ENCODE results near the gene SATB1.

Gene SATB1

DNA sequence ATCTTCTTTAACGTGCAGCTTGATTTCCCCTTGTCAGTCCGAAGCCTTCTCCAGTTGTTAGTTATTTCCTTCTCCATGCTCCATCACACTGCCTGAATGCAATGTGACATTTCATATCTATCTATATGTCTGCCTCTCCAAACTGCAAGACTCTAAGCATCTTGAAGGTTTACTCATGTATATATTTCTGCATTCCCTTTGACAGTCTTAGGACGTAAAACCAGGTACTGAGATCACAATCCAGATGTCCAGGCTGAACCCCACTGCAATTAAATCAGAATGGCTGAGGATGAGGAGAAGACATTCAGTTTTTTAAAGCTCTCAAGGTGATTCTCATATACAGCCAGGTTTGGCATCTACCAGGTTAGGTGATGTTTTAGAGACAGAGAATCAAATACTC lies 6.1 kb upstream of the SATB1 start:
- DNase-seq (ENCODE audit: low read depth), result no peak

GRCh38 chr3:18428991-18429745 lies 4.0 kb upstream of the SATB1 start:
- DNase-seq (ENCODE audit: low read depth), result no peak

DNA sequence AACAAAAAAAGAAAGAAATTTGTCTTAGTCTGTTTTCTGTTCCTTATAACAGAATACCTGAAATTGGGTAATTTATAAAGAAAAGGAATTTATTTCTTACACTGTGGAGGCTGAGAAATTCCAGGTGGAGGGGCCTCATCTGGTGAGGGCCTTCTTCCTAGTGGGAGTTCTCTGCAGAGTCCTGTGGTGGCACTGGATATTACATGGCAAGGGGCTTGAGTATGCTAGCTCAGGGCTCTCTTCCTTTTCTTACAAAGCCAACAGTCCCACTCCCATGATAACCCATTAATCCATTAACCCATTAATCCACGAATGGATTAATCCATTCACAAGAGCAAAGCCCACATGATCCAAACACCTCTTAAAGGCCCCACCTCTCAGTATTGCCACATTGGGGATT lies 2.9 kb upstream of the SATB1 start:
- no peak for DNase-seq (ENCODE audit: low read depth)

GRCh38 chr3:18426597-18427193 lies 1.6 kb upstream of the SATB1 start:
- DNase-seq (ENCODE audit: low read depth), result no peak

DNA sequence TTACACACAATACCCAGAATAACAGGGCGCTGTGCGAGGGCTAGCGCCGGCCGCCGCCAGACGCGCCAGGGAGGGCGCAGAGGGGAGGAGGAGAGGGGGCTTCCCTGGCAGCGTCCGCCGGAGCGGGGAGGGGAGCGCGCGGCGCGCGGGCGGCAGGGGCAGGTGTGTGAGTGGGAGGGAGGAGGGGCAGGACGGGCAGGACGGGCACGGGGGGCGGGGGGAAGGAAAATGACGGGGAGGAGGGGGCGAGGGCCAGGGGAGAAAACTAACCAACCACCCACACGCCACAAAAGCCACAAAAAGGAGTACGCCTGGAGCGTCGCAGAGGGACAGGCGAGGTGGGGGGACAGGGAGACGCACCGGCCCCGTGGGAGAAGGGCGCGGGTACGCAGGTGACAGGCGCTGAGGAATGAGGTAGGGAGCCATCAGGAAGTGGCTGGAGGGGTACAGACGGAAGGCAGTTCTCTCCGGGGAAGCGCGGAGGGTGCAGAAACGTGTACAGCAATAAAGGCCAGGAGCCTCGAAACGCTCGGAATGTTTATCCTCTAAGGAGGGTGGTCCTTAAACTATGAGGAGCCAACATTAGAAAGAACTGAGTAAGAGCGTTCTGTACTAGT lies 610 bp upstream of the SATB1 start:
- no peak for DNase-seq (ENCODE audit: low read depth)

GRCh38 chr3:18424213-18424728 lies 868 bp downstream of the SATB1 start:
- DNase-seq (ENCODE audit: low read depth), result no peak

GRCh38 chr3:18423401-18424212 lies 1.5 kb downstream of the SATB1 start:
- peak; percentile 22 for DNase-seq (ENCODE audit: low read depth)

DNA sequence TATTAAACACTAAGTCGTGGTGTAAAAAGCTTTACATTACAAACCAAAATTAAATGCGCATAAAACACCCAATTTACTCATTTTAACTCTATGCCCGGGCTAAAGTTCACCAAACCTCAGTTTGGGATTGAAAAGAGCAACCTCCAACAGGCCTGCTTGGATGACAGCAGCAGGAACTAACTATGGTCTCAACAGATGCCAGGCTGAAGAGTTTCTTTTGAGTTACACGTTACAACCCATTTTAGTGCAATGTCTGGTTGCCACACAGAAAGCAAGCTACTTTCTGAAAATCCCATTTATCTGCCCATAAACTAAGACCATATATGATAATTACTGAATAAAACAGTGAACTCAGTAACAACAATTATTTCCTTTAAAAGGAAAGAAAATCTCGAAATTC lies 2.2 kb downstream of the SATB1 start:
- DNase-seq (ENCODE audit: low read depth), result no peak

DNA sequence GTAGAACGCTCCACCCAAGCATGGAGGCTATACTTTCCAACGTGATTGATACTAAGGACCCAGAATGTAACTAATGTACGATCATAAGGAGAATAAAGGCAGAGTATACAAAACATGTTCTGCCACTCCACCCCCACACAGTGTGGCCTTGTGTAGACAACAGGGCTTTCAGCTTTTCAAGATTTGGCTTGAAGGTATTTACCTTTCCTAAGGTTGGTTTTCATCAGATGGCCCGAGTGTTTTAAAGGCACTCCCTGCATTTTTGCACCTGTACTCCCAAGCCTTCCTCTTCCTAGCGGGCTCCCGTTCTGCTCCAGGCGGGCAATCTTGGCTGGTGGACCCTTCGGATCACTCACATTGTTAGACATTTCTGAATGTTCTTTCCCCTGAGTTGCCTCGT lies 4.6 kb downstream of the SATB1 start:
- no peak for DNase-seq (ENCODE audit: low read depth)

GRCh38 chr3:18419232-18419631 lies 5.9 kb downstream of the SATB1 start:
- no peak for DNase-seq (ENCODE audit: low read depth)

GRCh38 chr3:18417904-18418572 lies 7.1 kb downstream of the SATB1 start:
- DNase-seq (ENCODE audit: low read depth), result no peak

- DNase-seq (ENCODE audit: low read depth), result no peak
Measured at GRCh38 chr3:18416332-18416731, 8.8 kb downstream of the SATB1 start.

GRCh38 chr3:18415839-18416238 lies 9.3 kb downstream of the SATB1 start:
- no peak for DNase-seq (ENCODE audit: low read depth)

- DNase-seq (ENCODE audit: low read depth), result no peak
Measured at GRCh38 chr3:18415167-18415566, 10.0 kb downstream of the SATB1 start.

GRCh38 chr3:18412684-18413083 lies 12.5 kb downstream of the SATB1 start:
- no peak for DNase-seq (ENCODE audit: low read depth)

DNA sequence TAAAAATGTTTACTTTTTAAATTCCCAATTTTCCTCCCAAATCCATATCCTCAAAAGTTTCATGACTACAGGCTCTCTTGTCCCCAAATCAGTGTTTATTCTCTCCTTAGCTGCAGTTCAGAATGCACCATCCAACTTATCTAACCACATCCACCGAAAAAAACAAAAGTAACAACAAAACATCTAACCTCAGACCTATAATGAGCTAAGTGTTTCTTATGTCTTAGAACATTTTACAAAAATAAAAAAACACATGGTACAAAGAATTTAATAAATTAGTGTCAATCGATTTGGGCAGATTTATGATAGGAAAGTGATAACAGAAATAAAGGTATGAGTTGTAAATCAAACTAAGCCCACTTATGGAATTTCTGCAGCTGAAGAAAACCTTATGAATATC lies 13.6 kb downstream of the SATB1 start:
- DNase-seq (ENCODE audit: low read depth), result no peak

GRCh38 chr3:18410205-18410604 lies 14.9 kb downstream of the SATB1 start:
- DNase-seq (ENCODE audit: low read depth), result no peak

DNA sequence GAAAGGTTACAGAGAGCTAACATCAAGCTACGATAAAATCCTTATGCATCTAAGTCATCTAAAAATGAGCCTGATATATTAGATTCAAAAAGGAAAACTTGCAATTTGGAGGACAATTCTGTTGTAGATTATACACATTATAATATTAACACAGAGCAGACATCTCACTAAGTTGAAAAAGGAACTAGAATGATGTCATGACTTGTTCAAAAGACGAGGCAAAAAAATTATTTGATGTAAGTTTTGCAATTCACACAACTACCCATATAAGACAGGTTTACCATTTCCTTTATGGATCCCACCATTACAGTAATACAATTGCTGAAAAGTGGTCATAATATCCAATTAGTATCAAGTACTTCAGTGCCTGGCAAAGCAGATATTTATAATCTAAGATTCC lies 15.9 kb downstream of the SATB1 start:
- no peak for DNase-seq (ENCODE audit: low read depth)

DNA sequence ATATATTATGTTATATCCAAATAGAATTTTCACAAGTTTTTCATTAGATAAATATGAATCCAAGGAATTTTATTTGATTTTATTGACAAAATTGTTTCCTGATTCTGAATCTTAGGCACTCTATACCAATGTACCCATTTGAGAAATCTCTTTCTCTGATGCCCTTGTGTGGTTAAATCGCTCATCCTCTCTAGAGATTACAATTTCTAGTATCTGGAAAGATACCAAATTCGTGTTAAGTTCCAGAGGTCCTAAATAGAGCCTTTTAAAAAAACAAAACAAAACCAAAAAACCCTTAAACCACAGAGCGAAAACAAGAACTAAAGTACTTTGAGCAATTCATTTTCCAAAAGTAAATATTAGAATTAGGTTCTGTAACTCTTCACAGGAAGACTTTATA lies 20.0 kb downstream of the SATB1 start:
- no peak for DNase-seq (ENCODE audit: low read depth)

DNA sequence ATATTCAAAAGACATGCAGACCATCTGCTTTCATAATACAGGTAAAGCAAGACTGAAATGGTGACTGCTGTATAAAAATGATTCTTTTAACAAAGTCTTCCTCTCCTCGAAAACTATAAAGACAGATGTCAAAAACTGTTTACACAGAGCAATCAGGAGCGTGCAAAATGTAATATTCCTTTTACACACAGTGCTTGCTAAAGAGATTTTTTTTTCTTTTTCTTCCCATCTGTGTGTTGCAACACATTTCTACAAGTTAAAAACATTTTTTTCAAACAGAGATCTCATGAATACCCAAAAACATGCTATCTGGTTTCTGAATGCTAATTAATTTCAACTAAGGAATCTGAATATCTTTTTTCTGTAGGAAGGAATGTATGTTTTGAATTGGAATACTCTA lies 22.1 kb downstream of the SATB1 start:
- DNase-seq (ENCODE audit: low read depth), result no peak

- no peak for DNase-seq (ENCODE audit: low read depth)
Measured at GRCh38 chr3:18402239-18402799, 22.8 kb downstream of the SATB1 start.
